ENCODE data around the gene ATAD3C. TPM values are rescaled to one million over a fixed set of nuclear protein-coding genes. Genes with fewer than 3 reads are reported as not detected.
A peak's percentile ranks its signal among the peaks of the same experiment; 100 is the strongest.
"Not testable (repeated sequence)": the region's sequence is repeated elsewhere in the genome, so short reads cannot be mapped to it uniquely, and the experiment has no call there.

Gene ATAD3C
- total and polyA plus RNA-seq, 10 of the 15 experiments (the other 5 are each of a cell fraction or from before 2014, with no cell fraction given) = 0.03 to 3.1 (median 0.86) TPM

GRCh38 chr1:1483714-1484113, 34.2 kb downstream of the ATAD3C start:
- H3K36me3 ChIP-seq (ENCODE audit: control insufficient read depth in 2 of 2, insufficient read depth in 2 of 2, low read length in 1 of 2) = peaks cover 0 to 25% of the 10 kb centered on the region in 2 experiments; a peak in 3 of 4 replicates
- ChIA-PET SMC1A (ENCODE audit: uncharacterized antibody, unreplicated experiment) (no interaction called here), POLR2A (interaction anchor here (0.6 kb wide), 1 partner anchor 28 kb away, joined by 5 read pairs; no protein-coding TSS in a partner anchor), RAD21 (ENCODE audit: unreplicated experiment) (no interaction called here), CTCF (no interaction called here)
- no peak overlapping the region for H2AFZ ChIP-seq (ENCODE audit: control insufficient read depth, low read depth, low read length)
- H3K79me2 ChIP-seq (ENCODE audit: control insufficient read depth, insufficient read depth, low read length) = no peaks in the 10 kb centered on the region
- no peaks in the 10 kb centered on the region for H4K20me1 ChIP-seq (ENCODE audit: control insufficient read depth, insufficient read depth)
- no peak for DNase-seq (ENCODE audit: low read depth, low spot score)
- intact Hi-C loops (cut with micrococcal nuclease; ENCODE audit: unreplicated experiment) (no loop called here), in situ Hi-C loops (cut with MboI) (no loop called here)
- no peak overlapping the region for H3K9ac ChIP-seq (ENCODE audit: control insufficient read depth, insufficient read depth, low read length)
- H3K4me1 ChIP-seq (ENCODE audit: control insufficient read depth, insufficient read depth, low read length) = no peaks in the 10 kb centered on the region
- H3K27me3 ChIP-seq (replicated peaks in 1 of 2; ENCODE audit: control insufficient read depth in 2 of 2, insufficient read depth in 2 of 2, low read length in 1 of 2) = no peaks in the 10 kb centered on the region
- BruUV-seq (replicated peaks) = TSS peak; percentile 54
- no peak for ATAC-seq
- H3K27ac ChIP-seq (ENCODE audit: control insufficient read depth, insufficient read depth) = no peak overlapping the region
- no peak overlapping the region for H3K4me3 ChIP-seq
- H3K4me2 ChIP-seq (ENCODE audit: control insufficient read depth, insufficient read depth) = no peak overlapping the region
- WGBS (ENCODE audit: insufficient coverage, insufficient replicate concordance, low lambda C conversion rate, missing lambda C conversion rate) = 100% methylated on average over 16 of the region's 16 CpGs
- TF ChIP-seq POLR2A (IDR thresholded peaks at IDR 0.05; ENCODE audit: low read depth, low read length) (peak; percentile 32; the same call in 1 of the 2 replicates), RAD21 (IDR thresholded peaks at IDR 0.05; ENCODE audit: insufficient read depth, low read depth, low read length) (no peak)
- H3K9me3 ChIP-seq (replicated peaks; ENCODE audit: control insufficient read depth, insufficient read depth, low read length) = no peaks in the 10 kb centered on the region
- no peak for FAIRE-seq

GRCh38 chr1:1484976-1485750, 35.7 kb downstream of the ATAD3C start:
- WGBS (ENCODE audit: insufficient coverage, insufficient replicate concordance, low lambda C conversion rate, missing lambda C conversion rate) = 96% methylated on average over 34 of the region's 46 CpGs
- H3K27me3 ChIP-seq (replicated peaks in 1 of 2; ENCODE audit: control insufficient read depth in 2 of 2, insufficient read depth in 2 of 2, low read length in 1 of 2); RAD21 ChIA-PET (ENCODE audit: unreplicated experiment); H3K4me2 ChIP-seq (ENCODE audit: control insufficient read depth, insufficient read depth); FAIRE-seq; DNase-seq (ENCODE audit: low read depth, low spot score); H3K79me2 ChIP-seq (ENCODE audit: control insufficient read depth, insufficient read depth, low read length); intact Hi-C loops (cut with micrococcal nuclease; ENCODE audit: unreplicated experiment); H2AFZ ChIP-seq (ENCODE audit: control insufficient read depth, low read depth, low read length); H3K9me3 ChIP-seq (replicated peaks; ENCODE audit: control insufficient read depth, insufficient read depth, low read length); H3K27ac ChIP-seq (ENCODE audit: control insufficient read depth, insufficient read depth); ATAC-seq; BruUV-seq (replicated peaks); CTCF ChIA-PET; H4K20me1 ChIP-seq (ENCODE audit: control insufficient read depth, insufficient read depth); H3K9ac ChIP-seq (ENCODE audit: control insufficient read depth, insufficient read depth, low read length); POLR2A ChIA-PET; H3K4me3 ChIP-seq; SMC1A ChIA-PET (ENCODE audit: uncharacterized antibody, unreplicated experiment); in situ Hi-C loops (cut with MboI); H3K4me1 ChIP-seq (ENCODE audit: control insufficient read depth, insufficient read depth, low read length): not testable (repeated sequence)
- H3K36me3 ChIP-seq (ENCODE audit: control insufficient read depth in 2 of 2, insufficient read depth in 2 of 2, low read length in 1 of 2) = peaks cover 0 to 21% of the 10 kb centered on the region in 2 experiments; a peak in 3 of 4 replicates

GRCh38 chr1:1485755-1486317, 36.3 kb downstream of the ATAD3C start:
- H3K27me3 ChIP-seq (replicated peaks in 1 of 2; ENCODE audit: control insufficient read depth in 2 of 2, insufficient read depth in 2 of 2, low read length in 1 of 2); DNase-seq (ENCODE audit: low read depth, low spot score); H3K79me2 ChIP-seq (ENCODE audit: control insufficient read depth, insufficient read depth, low read length); ATAC-seq; POLR2A ChIA-PET; SMC1A ChIA-PET (ENCODE audit: uncharacterized antibody, unreplicated experiment); H3K4me3 ChIP-seq; H2AFZ ChIP-seq (ENCODE audit: control insufficient read depth, low read depth, low read length); in situ Hi-C loops (cut with MboI); intact Hi-C loops (cut with micrococcal nuclease; ENCODE audit: unreplicated experiment); H3K4me1 ChIP-seq (ENCODE audit: control insufficient read depth, insufficient read depth, low read length); BruUV-seq (replicated peaks); H3K9me3 ChIP-seq (replicated peaks; ENCODE audit: control insufficient read depth, insufficient read depth, low read length); H3K4me2 ChIP-seq (ENCODE audit: control insufficient read depth, insufficient read depth); H4K20me1 ChIP-seq (ENCODE audit: control insufficient read depth, insufficient read depth); CTCF ChIA-PET; H3K27ac ChIP-seq (ENCODE audit: control insufficient read depth, insufficient read depth); FAIRE-seq; RAD21 ChIA-PET (ENCODE audit: unreplicated experiment); H3K9ac ChIP-seq (ENCODE audit: control insufficient read depth, insufficient read depth, low read length): not testable (repeated sequence)
- peaks cover 0 to 22% of the 10 kb centered on the region in 2 experiments; a peak in 3 of 4 replicates for H3K36me3 ChIP-seq (ENCODE audit: control insufficient read depth in 2 of 2, insufficient read depth in 2 of 2, low read length in 1 of 2)
- WGBS (ENCODE audit: insufficient coverage, insufficient replicate concordance, low lambda C conversion rate, missing lambda C conversion rate) = 92% methylated on average over 24 of the region's 31 CpGs

Measured in GM12878 (cell line).